HG03103 (cell line): ENCODE data around the gene PAPSS2.

ENCODE experiments used
- ATAC-seq: cut with Tn5 transposase; IDR thresholded peaks from one replicate; pipeline ENCODE4 v1.9.1; 2021; ENCODE audit warnings: low read depth; ENCODE audit not compliant: unreplicated experiment

The PAPSS2 gene

DNA sequence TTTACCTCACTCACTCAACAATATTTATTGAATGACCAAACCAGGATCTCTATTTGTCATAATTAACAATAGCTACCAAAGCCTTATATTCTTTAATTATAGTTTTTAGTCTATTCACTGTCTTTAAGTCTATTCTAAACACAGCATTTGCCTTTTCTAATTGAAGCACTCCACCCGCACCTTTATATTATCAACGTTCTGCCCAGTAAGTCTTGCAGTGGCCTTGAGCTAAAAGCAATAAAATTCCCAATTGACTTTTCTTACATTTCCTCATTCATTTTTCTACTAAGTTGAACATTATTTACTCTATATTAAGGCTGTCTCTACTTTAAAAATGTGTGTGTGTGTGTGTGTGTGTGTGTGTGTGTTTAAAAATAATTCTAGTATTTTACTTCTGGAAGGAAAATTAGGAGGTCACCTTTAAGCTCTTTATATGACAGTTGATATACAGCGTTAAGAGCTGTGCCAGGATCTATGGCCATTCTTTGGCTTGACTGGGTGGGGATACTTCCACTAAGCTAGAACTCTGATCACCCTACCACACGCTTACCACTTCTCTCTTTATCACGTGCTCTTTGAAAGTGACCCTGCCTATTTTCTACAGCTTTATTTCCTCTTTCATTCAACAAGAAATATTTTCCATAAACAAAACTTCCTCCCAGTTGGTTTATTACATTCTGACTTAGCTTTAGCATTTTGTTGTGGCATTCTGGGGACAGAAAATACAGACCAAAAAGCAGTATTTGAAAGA is 8.8 kb downstream of the PAPSS2 start:
- ATAC-seq: no peak

DNA sequence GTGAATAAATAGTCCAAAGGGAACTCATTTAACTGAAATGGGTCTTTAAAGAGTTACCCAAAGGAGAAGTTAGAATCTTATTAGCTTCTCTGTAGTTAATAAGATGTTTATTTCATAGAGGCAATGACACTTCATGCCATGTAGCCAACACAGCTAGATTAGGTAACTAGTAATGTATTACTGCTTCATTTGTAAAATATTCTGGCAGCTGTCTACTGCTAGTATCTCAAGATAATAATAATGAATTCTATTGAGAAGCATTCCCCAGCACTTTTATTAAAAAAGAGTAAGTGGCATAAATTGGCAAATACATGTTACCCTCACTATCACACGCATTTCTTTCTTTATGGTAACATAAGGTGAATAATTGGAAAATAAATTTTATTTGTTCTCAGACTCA is 10.1 kb downstream of the PAPSS2 start:
- ATAC-seq: no peak

GRCh38 chr10:87670586-87670985 is 10.9 kb downstream of the PAPSS2 start:
- ATAC-seq: no peak

GRCh38 chr10:87671139-87671815 is 11.6 kb downstream of the PAPSS2 start:
- ATAC-seq: no peak

- no peak for ATAC-seq
These were observed 12.9 kb downstream of the PAPSS2 start for GRCh38 chr10:87672551-87672950.

- no peak for ATAC-seq
These were observed 15.3 kb downstream of the PAPSS2 start for GRCh38 chr10:87674943-87675342.

GRCh38 chr10:87675396-87676376 is 16.0 kb downstream of the PAPSS2 start:
- no peak for ATAC-seq

DNA sequence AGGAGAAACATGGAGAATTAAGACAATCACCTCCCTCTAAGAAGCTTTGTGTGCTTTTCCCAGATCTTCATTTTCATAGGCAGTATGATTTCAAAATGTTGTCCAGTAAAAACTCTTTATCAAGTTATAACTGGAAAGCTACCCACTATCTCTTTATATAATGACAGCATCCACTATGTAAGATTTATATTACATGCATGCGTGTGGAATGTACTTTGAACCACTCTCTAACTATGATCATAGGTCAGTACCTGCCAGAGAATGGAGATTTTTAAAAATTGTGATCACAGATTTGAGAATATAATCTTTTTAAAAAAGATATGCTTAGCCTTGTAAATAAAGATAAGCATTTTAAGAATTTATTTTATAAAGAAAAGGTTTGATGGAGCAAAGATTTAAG is 17.9 kb downstream of the PAPSS2 start:
- no peak for ATAC-seq

- ATAC-seq: no peak
These were observed 18.6 kb downstream of the PAPSS2 start for GRCh38 chr10:87678302-87678701.

DNA sequence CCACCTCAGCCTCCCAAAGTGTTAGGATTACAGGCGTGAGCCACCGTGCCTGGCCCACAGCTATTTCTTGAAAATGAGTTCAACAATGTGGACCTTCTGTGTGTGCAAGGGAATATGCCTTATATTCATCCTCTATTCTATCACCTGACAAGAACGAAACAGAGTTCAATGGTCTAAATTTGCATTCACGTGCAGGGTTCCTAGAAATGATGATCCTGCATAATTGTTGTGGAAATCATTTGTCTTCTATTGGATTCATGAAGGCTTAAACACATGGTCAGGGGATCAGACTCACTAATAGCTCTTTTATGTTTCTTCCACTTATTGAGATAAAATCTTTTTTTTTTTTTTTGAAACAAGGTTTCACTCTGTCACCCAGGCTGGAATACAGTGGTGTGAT is 23.7 kb downstream of the PAPSS2 start:
- ATAC-seq: no peak

GRCh38 chr10:87684001-87684638 is 24.4 kb downstream of the PAPSS2 start:
- no peak for ATAC-seq

- no peak for ATAC-seq
These were observed 26.3 kb downstream of the PAPSS2 start for GRCh38 chr10:87685832-87686574.

GRCh38 chr10:87691506-87692070 is 31.9 kb downstream of the PAPSS2 start:
- ATAC-seq: no peak

DNA sequence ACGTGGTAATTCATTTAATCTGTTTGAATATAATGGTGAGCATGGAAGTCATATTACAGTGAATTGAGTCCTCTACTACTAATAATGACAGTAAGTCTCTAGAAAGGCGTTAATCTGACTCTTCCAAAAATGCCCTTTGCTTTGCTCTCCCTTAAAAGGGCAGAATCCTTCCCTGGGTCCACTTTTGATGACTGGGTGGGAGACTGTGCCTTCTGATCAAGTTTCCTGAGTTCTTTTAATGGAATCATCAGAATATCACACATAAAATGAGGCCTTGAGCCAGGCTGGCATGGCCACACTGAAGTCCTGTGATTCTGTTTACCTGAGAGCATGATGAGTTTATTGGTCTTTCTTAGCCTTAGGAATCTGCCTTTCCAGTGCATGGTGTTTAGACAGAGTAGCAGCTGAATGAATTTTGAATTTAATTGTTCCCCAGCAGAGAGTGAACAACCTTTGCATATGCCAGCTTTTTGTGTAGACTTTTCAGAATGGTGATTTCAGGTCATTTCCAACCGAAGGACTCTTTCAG is 33.3 kb downstream of the PAPSS2 start:
- no peak for ATAC-seq

GRCh38 chr10:87694011-87694794 is 34.5 kb downstream of the PAPSS2 start:
- no peak for ATAC-seq

DNA sequence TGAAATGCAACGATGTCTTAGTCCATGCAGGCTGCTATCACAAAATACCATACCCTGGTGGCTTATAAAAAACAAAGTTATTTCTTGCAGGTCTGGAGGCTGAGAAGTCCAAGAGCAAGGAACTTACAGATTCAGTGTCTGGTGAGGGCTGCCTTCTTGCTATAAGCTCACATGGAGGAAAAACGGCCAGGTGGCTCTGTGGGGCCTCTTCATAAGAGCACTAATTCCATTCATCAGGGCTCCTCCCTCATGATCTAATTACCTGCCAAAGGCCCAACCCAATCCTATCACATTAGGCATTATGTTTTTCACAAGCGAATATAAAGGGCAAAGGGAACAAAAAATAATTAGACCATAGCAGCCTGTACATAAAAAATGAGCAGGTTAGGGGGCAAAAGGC is 35.4 kb downstream of the PAPSS2 start:
- ATAC-seq: no peak

DNA sequence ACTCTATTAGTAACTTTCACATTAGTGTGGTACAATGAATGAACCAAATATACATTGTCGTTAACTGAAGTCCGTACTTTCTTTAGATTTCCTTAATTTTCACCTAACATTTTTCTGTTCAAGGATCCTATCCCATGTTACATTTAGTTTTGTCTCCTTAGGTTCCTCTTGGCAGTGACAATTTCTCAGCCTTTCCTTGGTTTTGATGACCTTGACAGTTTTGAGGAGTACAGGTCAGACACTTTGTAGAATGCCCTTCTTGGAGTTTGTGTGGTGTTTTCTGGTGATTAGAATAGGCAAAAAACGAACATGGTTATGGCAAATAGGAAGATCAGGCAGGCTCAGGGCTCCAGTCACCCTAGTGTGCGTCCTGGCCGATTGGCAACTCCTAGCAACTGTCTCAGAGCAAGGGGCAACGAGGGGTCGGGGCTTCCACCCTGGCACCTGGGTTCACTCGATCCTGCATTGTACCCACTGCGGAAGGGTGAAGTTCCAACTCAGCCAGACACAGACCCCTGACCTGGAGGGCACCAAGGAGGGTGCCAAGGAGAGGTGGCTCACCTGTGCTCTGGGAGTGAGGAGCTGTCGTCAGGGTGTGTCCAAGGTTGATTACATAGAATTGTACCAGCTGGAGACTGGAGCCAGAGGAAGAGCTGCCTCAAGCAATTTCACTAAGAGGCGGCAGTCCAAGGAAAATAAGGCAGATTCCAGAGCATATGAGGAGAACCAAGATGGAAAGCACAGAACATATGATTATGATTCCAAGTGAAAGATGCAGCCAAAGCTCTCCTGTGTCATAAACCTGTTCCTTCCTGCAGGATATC is 37.5 kb downstream of the PAPSS2 start:
- ATAC-seq: no peak
